ENCODE data around the gene TNS1.

GRCh38 chr2:217878915-217879590 is 123.7 kb downstream of the TNS1 start:
- TF ChIP-seq SP1 (IDR thresholded peaks at IDR 0.05) (no peak), BHLHE40 (IDR thresholded peaks at IDR 0.05; ENCODE audit: borderline replicate concordance) (no peak), FOXK2 (IDR thresholded peaks at IDR 0.05) (no peak), PKNOX1 (IDR thresholded peaks at IDR 0.05) (no peak), FOXA1 (IDR thresholded peaks at IDR 0.05) (no peak), FOXM1 (IDR thresholded peaks at IDR 0.05; ENCODE audit: borderline replicate concordance) (no peak), SUZ12 (IDR thresholded peaks at IDR 0.05) (no peak), NFRKB (IDR thresholded peaks at IDR 0.05) (no peak), TARDBP (IDR thresholded peaks at IDR 0.05) (no peak), HDGF (IDR thresholded peaks at IDR 0.05; ENCODE audit: borderline replicate concordance) (no peak), L3MBTL2 (conservative IDR thresholded peaks at IDR 0.05) (no peak), LEF1 (IDR thresholded peaks at IDR 0.05; ENCODE audit: borderline replicate concordance) (no peak), ELF4 (IDR thresholded peaks at IDR 0.05) (no peak)

Data from HEK293T (cell line).